HCT116 (cell line): Measurements from ENCODE around the gene ST7L. TPM values are rescaled to one million over a fixed set of nuclear protein-coding genes. Genes with fewer than 3 reads are reported as not detected.
A peak's percentile ranks its signal among the peaks of the same experiment; 100 is the strongest.

ENCODE experiments used
- ATAC-seq: fragments of 200-7000 bp; cut with Tn5 transposase; 2 replicates; pipeline ENCODE4 v1.9.1; 2020; ENCODE audit warnings: mild to moderate bottlenecking, moderate library complexity
- BruUV-seq: library from RNA; stranded (reverse); fragments of 400-500 nt; replicated peaks from 2 replicates; lab custom pipeline; 2021; lab: Mats Ljungman, UMichigan
- CTCF ChIA-PET: fragments of 300-600 bp; sonication (Branson Sonifier 250); formaldehyde crosslinking; loops from one replicate; lab custom pipeline; 2021; ENCODE audit warnings: antibody characterized with exemption; lab: Charles Lee
- POLR2A ChIA-PET: fragments of 300-600, 350-600 bp; sonication (Branson Sonifier 250); formaldehyde crosslinking; loops from one replicate; lab custom pipeline; 2021; ENCODE audit warnings: antibody characterized with exemption; lab: Charles Lee
- RAD21 ChIA-PET, 2 experiments: fragments of 300-600 bp; sonication (Branson Sonifier 250); formaldehyde crosslinking; loops; one replicate each; lab custom pipeline; 2023; ENCODE audit warnings: low total read pairs in 2 of 2; ENCODE audit not compliant: uncharacterized antibody in 2 of 2, unreplicated experiment in 2 of 2, low non-redundant PET in 1 of 2; lab: Charles Lee
- DNase-seq: peaks from one replicate; pipeline ENCODE4 v3.0.0-alpha.2; 2010; ENCODE audit warnings: low read depth, low spot score
- H2AFZ ChIP-seq: fragments of 200-600 bp; shearing (Covaris generic), sonication (generic); 2 replicates; pipeline ENCODE4 v1.6.1; 2017; ENCODE audit warnings: low read depth, mixed run types, mixed read lengths, antibody characterized with exemption, low read length; ENCODE audit not compliant: poor library complexity, severe bottlenecking
- H3K27ac ChIP-seq: 2 replicates; pipeline ENCODE4 v1.5.1; 2012; ENCODE audit warnings: low read depth, low read length
- H3K27me3 ChIP-seq: fragments of 200-600 bp; sonication (generic); 2 replicates; pipeline ENCODE4 v1.6.1; 2016; ENCODE audit warnings: mixed run types, low read length, mixed read lengths; ENCODE audit not compliant: insufficient read depth
- H3K36me3 ChIP-seq, 2 experiments: fragments of 200-500 bp in 1 of 2; fragments of 200-600 bp in 1 of 2; sonication (Bioruptor generic) in 1 of 2; sonication (generic) in 1 of 2; 2 replicates each; pipeline versions ENCODE4 v1.5.1 to v1.6.1; 2014 to 2016; ENCODE audit warnings: low read length in 2 of 2, inconsistent platforms in 1 of 2, mixed read lengths in 1 of 2, mixed run types in 1 of 2; ENCODE audit not compliant: insufficient read depth in 2 of 2, control insufficient read depth in 1 of 2
- H3K4me1 ChIP-seq, 2 experiments: fragments of 200-600 bp in 1 of 2; sonication (generic) in 1 of 2; 2 replicates each; pipeline versions ENCODE4 v1.5.1 to v1.6.1; 2012 to 2017; ENCODE audit warnings: low read length in 2 of 2, inconsistent platforms in 1 of 2, mild to moderate bottlenecking in 1 of 2, mixed read lengths in 1 of 2, mixed run types in 1 of 2, moderate library complexity in 1 of 2; ENCODE audit not compliant: insufficient read depth in 2 of 2, control insufficient read depth in 1 of 2
- H3K4me2 ChIP-seq: fragments of 200-600 bp; sonication (generic); 2 replicates; pipeline ENCODE4 v1.6.1; 2017; ENCODE audit warnings: mixed run types, low read length, mixed read lengths
- H3K4me3 ChIP-seq, 2 experiments: fragments of 200-600 bp in 1 of 2; sonication (generic) in 1 of 2; replicated peaks in 1 of 2; 2 replicates each; pipeline ENCODE4 v1.5.1; 2011 to 2016; ENCODE audit warnings: low read length in 2 of 2, control low read depth in 1 of 2, low read depth in 1 of 2, mild to moderate bottlenecking in 1 of 2, mixed read lengths in 1 of 2, mixed run types in 1 of 2
- H3K79me2 ChIP-seq: fragments of 200-600 bp; sonication (generic); 2 replicates; pipeline ENCODE4 v1.6.1; 2017; ENCODE audit warnings: mild to moderate bottlenecking, mixed run types, low read length, moderate library complexity, mixed read lengths; ENCODE audit not compliant: insufficient read depth
- H3K9ac ChIP-seq: fragments of 200-600 bp; sonication (generic); 2 replicates; pipeline ENCODE4 v1.6.1; 2016; ENCODE audit warnings: low read length, mixed read lengths
- H3K9me2 ChIP-seq: fragments of 200-600 bp; sonication (generic), shearing (Covaris generic); 2 replicates; pipeline ENCODE4 v1.6.1; 2017; ENCODE audit warnings: mixed run types, mild to moderate bottlenecking, moderate library complexity; ENCODE audit not compliant: insufficient read depth
- H3K9me3 ChIP-seq, 2 experiments: fragments of 200-500 bp in 1 of 2; fragments of 200-600 bp in 1 of 2; sonication (Bioruptor generic) in 1 of 2; sonication (generic) in 1 of 2; 2 replicates each; pipeline ENCODE4 v1.6.1; 2014 to 2017; ENCODE audit warnings: low read length in 2 of 2, mixed read lengths in 2 of 2, inconsistent platforms in 1 of 2, low read depth in 1 of 2, mild to moderate bottlenecking in 1 of 2, mixed run types in 1 of 2, moderate library complexity in 1 of 2; ENCODE audit not compliant: control insufficient read depth in 1 of 2, insufficient read depth in 1 of 2
- H4K20me1 ChIP-seq: fragments of 200-600 bp; sonication (generic), shearing (Covaris generic); 2 replicates; pipeline ENCODE4 v1.6.1; 2017; ENCODE audit warnings: mixed run types, mild to moderate bottlenecking, moderate library complexity; ENCODE audit not compliant: insufficient read depth
- CBX3 ChIP-seq: IDR thresholded peaks from 2 replicates; pipeline ENCODE4 v1.6.1; 2012; ENCODE audit warnings: low read depth
- EGR1 ChIP-seq: IDR thresholded peaks from 2 replicates; pipeline ENCODE4 v1.6.1; 2012; ENCODE audit warnings: low read depth
- ELF1 ChIP-seq: IDR thresholded peaks from 2 replicates; pipeline ENCODE4 v1.6.1; 2012; ENCODE audit warnings: low read depth, borderline replicate concordance
- EZH2 ChIP-seq: fragments of 200-600 bp; sonication (generic); IDR thresholded peaks from 2 replicates; pipeline ENCODE4 v1.6.1; 2017; ENCODE audit warnings: antibody characterized with exemption, mixed run types
- FOSL1 ChIP-seq: IDR thresholded peaks from 2 replicates; pipeline ENCODE4 v1.6.1; 2012; ENCODE audit warnings: low read depth
- JUND ChIP-seq: IDR thresholded peaks from 2 replicates; pipeline ENCODE4 v1.6.1; 2012
- MAX ChIP-seq: IDR thresholded peaks from 2 replicates; pipeline ENCODE4 v1.6.1; 2012
- REST ChIP-seq: IDR thresholded peaks from 2 replicates; pipeline ENCODE4 v1.6.1; 2012; ENCODE audit warnings: low read depth
- SRF ChIP-seq: IDR thresholded peaks from 2 replicates; pipeline ENCODE4 v1.6.1; 2012; ENCODE audit warnings: low read depth
- YY1 ChIP-seq: IDR thresholded peaks from 2 replicates; pipeline ENCODE4 v1.6.1; 2011; ENCODE audit warnings: low read length, low read depth, moderate library complexity, mild to moderate bottlenecking; ENCODE audit not compliant: insufficient replicate concordance; ENCODE audit errors: extremely low read depth
- ZFX ChIP-seq: fragments of 450-650 bp; IDR thresholded peaks from 2 replicates; pipeline ENCODE4 v1.6.1; 2017
- intact Hi-C: fragments of 100-400 bp; cut with micrococcal nuclease; formaldehyde crosslinking; loops from 2 replicates; pipeline ENCODE4 v1.10.0; 2022
- total RNA-seq: library from RNA; stranded (reverse); gene quantifications from one replicate; pipeline ENCODE4 v1.2.1, GENCODE V29; 2021; ENCODE audit not compliant: unreplicated experiment

The ST7L gene
- total RNA-seq, 1 experiment from 2014 or later, result 19.9 TPM

- no peaks in the 10 kb centered on the region for H3K27me3 ChIP-seq
- H2AFZ ChIP-seq, result peak overlapping the region; percentile 77
- H3K9ac ChIP-seq, result peak overlapping the region; percentile 44
- H3K27ac ChIP-seq, result no peak overlapping the region
- no TSS peak for BruUV-seq
- H3K36me3 ChIP-seq, result no peaks in the 10 kb centered on the region
- peak overlapping the region; percentile 52 to 63 for H3K4me3 ChIP-seq
- peaks cover 9 to 17% of the 10 kb centered on the region in 2 experiments; a peak in 3 of 4 replicates for H3K4me1 ChIP-seq
- no peaks in the 10 kb centered on the region for H4K20me1 ChIP-seq
- H3K9me3 ChIP-seq, result no peaks in the 10 kb centered on the region
- H3K79me2 ChIP-seq, result no peaks in the 10 kb centered on the region
- DNase-seq, result no peak
- ChIA-PET CTCF (no interaction called here), POLR2A (no interaction called here), RAD21 (no interaction called here)
- intact Hi-C loops, result loop anchor here (10.0 kb wide), 1 partner anchor 107 kb away; the partner anchor contains the start of genes CAPZA1 and ST7L
- peak overlapping the region; percentile 100 for H3K4me2 ChIP-seq
- H3K9me2 ChIP-seq, result no peaks in the 10 kb centered on the region
- no peak for TF ChIP-seq REST
- TF ChIP-seq EZH2, result no peak
- no peak for TF ChIP-seq SRF
- TF ChIP-seq ZFX, result no peak
- peak; percentile 62 for ATAC-seq
Measured at GRCh38 chr1:112507921-112508277, 111.0 kb downstream of the ST7L start.

GRCh38 chr1:112507336-112507735 lies 111.6 kb downstream of the ST7L start:
- intact Hi-C loops, result loop anchor here (10.0 kb wide), 1 partner anchor 107 kb away; the partner anchor contains the start of genes CAPZA1 and ST7L
- TF ChIP-seq EGR1 (no peak), MAX (no peak), JUND (no peak), YY1 (no peak), FOSL1 (no peak), ELF1 (no peak), EZH2 (no peak), REST (no peak), CBX3 (no peak), ZFX (no peak)

More at GRCh38 chr1:112507336-112507735, 111.6 kb downstream of the ST7L start:
- Histone ChIP-seq H3K9me3 (no peaks in the 10 kb centered on the region), H3K9me2 (no peaks in the 10 kb centered on the region), H3K27me3 (no peaks in the 10 kb centered on the region), H3K36me3 (no peaks in the 10 kb centered on the region), H4K20me1 (no peaks in the 10 kb centered on the region), H3K4me2 (peak overlapping the region; percentile 100), H3K4me3 (peak overlapping the region in 1 of 2 experiments; percentile 63; a peak in 2 of 4 replicates), H3K9ac (no peak overlapping the region), H3K79me2 (no peaks in the 10 kb centered on the region), H2AFZ (no peak overlapping the region), H3K4me1 (peaks cover 9 to 17% of the 10 kb centered on the region in 2 experiments; a peak in 3 of 4 replicates), H3K27ac (no peak overlapping the region)
- ATAC-seq (no peak), DNase-seq (no peak)
- CTCF ChIA-PET, result no interaction called here
- RAD21 ChIA-PET, result no interaction called here
- POLR2A ChIA-PET, result no interaction called here
- BruUV-seq, result no TSS peak
